GM12875 (cell line): ENCODE data around the gene TSPEAR.
"Not testable (repeated sequence)": the region's sequence is repeated elsewhere in the genome, so short reads cannot be mapped to it uniquely, and the experiment has no call there.

Experiments used
- H3K4me3 ChIP-seq: one replicate; pipeline ENCODE4 v1.5.1; 2011; ENCODE audit warnings: low read depth, low read length, control low read depth
- CTCF ChIP-seq: IDR thresholded peaks from 2 replicates; pipeline ENCODE4 v1.5.1; 2011; ENCODE audit warnings: low read depth, mild to moderate bottlenecking, control low read depth, inconsistent platforms, low read length, moderate library complexity, borderline replicate concordance; ENCODE audit not compliant: insufficient read depth

The TSPEAR gene

GRCh38 chr21:44551340-44551961 lies 159.9 kb downstream of the TSPEAR start, which contains the start of gene KRTAP10-2:
TSS of gene KRTAP10-2 (minus strand) at chr21:44551505. CDS start at chr21:44551458, 47 bp downstream.
- TF ChIP-seq CTCF, result no peak
- no peak within 1 kb of the TSS for H3K4me3 ChIP-seq

GRCh38 chr21:44550807-44551206 lies 160.6 kb downstream of the TSPEAR start:
- TF ChIP-seq CTCF, result no peak
- no peak overlapping the region for H3K4me3 ChIP-seq

- not testable (repeated sequence) for H3K4me3 ChIP-seq
Measured at GRCh38 chr21:44550285-44550684, 161.1 kb downstream of the TSPEAR start.

GRCh38 chr21:44549525-44550211 lies 161.7 kb downstream of the TSPEAR start:
- no peak overlapping the region for H3K4me3 ChIP-seq
- TF ChIP-seq CTCF, result no peak

- no peak for TF ChIP-seq CTCF
- H3K4me3 ChIP-seq, result no peak overlapping the region
Measured at GRCh38 chr21:44548922-44549321, 162.4 kb downstream of the TSPEAR start.

- no peak overlapping the region for H3K4me3 ChIP-seq
- TF ChIP-seq CTCF, result no peak
Measured at GRCh38 chr21:44548381-44548780, 163.0 kb downstream of the TSPEAR start.

GRCh38 chr21:44547656-44548331 lies 163.6 kb downstream of the TSPEAR start:
- no peak overlapping the region for H3K4me3 ChIP-seq
- no peak for TF ChIP-seq CTCF
